Cardiac ventricle fibroblast (primary cell): ENCODE data around the gene PHYH. TPM values are rescaled to one million over a fixed set of nuclear protein-coding genes. Genes with fewer than 3 reads are reported as not detected.

Experiments used
- total RNA-seq: library from RNA; depleted of rRNA; stranded (reverse); fragments of >200 nt; gene quantifications from 2 replicates; pipeline ENCODE4 v1.2.3, GENCODE V29; 2015

Gene PHYH
- total RNA-seq: 24.7 and 30.2 TPM in 2 replicates

GRCh38 chr10:13299437-13300287, at the start of gene PHYH:
TSS of gene PHYH (minus strand) at chr10:13300064. CDS start at chr10:13300042, 22 bp downstream.

DNA sequence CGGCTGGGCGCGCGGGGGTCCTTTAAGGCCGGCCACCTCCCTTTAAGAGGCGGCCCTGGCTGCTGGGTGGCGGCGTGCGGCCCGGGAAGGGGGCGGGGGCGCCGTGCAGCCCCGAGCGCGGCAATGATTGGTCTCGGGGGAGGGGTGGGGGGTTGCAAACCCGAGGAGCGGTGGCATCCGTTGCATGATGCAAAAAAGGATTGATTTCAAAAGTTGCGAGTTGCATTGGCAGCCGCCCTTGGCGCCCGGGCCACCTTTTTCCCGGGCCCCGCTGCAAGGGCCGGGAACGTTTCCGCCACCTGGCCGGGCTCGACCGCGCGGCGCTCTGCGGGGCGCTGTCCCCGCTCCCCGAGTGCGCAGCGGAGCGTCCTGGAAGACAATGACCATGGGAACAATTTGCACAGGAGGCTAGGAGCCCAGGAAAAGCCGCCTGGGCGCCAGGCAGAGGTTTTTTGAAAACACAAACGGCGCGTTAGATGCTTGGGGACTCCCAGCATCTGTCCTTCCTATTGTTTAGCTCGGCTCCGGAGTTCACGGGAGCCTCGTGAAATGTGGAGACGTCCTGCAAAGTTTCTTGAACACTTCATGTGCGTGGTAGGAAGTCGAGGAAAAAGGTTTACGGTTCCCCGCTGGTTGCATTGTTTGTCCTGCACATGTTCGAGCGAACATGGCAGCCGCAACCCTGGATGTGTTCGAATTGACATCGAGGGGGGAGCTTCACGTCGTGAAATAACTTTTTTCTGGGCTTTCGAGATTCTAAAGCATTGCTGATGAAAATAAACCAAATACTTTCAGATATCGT, 48.6 kb upstream of the PHYH start, which contains the start of gene SEPHS1:
Gene SEPHS1, minus strand, starts transcription at position 78 of the 802 bp plus-strand sequence. CDS start 3,343 bp downstream, outside the sequence.

GRCh38 chr10:13234172-13234571, 65.7 kb downstream of the PHYH start, which contains the start of gene UCMA:
TSS of gene UCMA (minus strand) at chr10:13234374. CDS start at chr10:13234258, 116 bp downstream.

Other genes starting within 250 kb of the PHYH start
- 39.8 and 45.0 TPM in 2 replicates for gene OPTN, start 199.9 kb downstream of the PHYH start, total RNA-seq
- gene MCM10, start 138.5 kb downstream of the PHYH start, total RNA-seq: 0.31 and 4.2 TPM in 2 replicates
- gene UCMA, start 65.7 kb downstream of the PHYH start, total RNA-seq: not detected in 2 replicates
- gene SEPHS1, start 48.2 kb upstream of the PHYH start, total RNA-seq: 22.4 and 22.8 TPM in 2 replicates
- 0.64 and 0.87 TPM in 2 replicates for gene BEND7, start 228.9 kb upstream of the PHYH start, total RNA-seq